Astrocyte (in vitro differentiated cells and primary cell): ENCODE measurements around the gene ZRANB1. TPM values are rescaled to one million over a fixed set of nuclear protein-coding genes. Genes with fewer than 3 reads are reported as not detected.

ENCODE experiments used
- DNase-seq: peaks from one replicate; pipeline ENCODE4 v3.0.0-alpha.2; 2010; ENCODE audit warnings: low read depth
- FAIRE-seq: peaks from 2 replicates; lab custom pipeline; 2011; peaks lifted over from hg19 to GRCh38; lab: Jason Lieb, UNC
- H2AFZ ChIP-seq: 2 replicates; pipeline ENCODE4 v1.6.0; 2012; ENCODE audit warnings: low read depth, low read length, inconsistent platforms
- H3K27ac ChIP-seq: 2 replicates; pipeline ENCODE4 v1.5.1; 2011; ENCODE audit warnings: low read depth, low read length, inconsistent platforms
- H3K27me3 ChIP-seq: 2 replicates; pipeline ENCODE4 v1.6.0; 2011; ENCODE audit warnings: low read length, inconsistent platforms; ENCODE audit not compliant: insufficient read depth
- H3K36me3 ChIP-seq: 2 replicates; pipeline ENCODE4 v1.5.1; 2011; ENCODE audit warnings: low read length, inconsistent platforms; ENCODE audit not compliant: insufficient read depth
- H3K4me1 ChIP-seq: 2 replicates; pipeline ENCODE4 v1.5.1; 2011; ENCODE audit warnings: low read length, inconsistent platforms; ENCODE audit not compliant: insufficient read depth
- H3K4me2 ChIP-seq: 2 replicates; pipeline ENCODE4 v1.6.0; 2012; ENCODE audit warnings: low read length, inconsistent platforms
- H3K4me3 ChIP-seq: 2 replicates; pipeline ENCODE4 v1.5.1; 2011; ENCODE audit warnings: low read depth, mild to moderate bottlenecking, low read length, inconsistent platforms; ENCODE audit not compliant: insufficient read depth
- H3K79me2 ChIP-seq: 2 replicates; pipeline ENCODE4 v1.6.0; 2012; ENCODE audit warnings: mild to moderate bottlenecking, low read length, inconsistent platforms; ENCODE audit not compliant: insufficient read depth
- H3K9ac ChIP-seq: 2 replicates; pipeline ENCODE4 v1.6.0; 2012; ENCODE audit warnings: mild to moderate bottlenecking, low read length, inconsistent platforms
- H3K9me3 ChIP-seq: 2 replicates; pipeline ENCODE4 v1.5.1; 2012; ENCODE audit warnings: low read depth, mild to moderate bottlenecking, low read length, inconsistent platforms; ENCODE audit not compliant: insufficient read depth
- H4K20me1 ChIP-seq: 2 replicates; pipeline ENCODE4 v1.6.0; 2012; ENCODE audit warnings: low read length, inconsistent platforms; ENCODE audit not compliant: insufficient read depth
- H3K27ac Mint-ChIP-seq: one replicate; pipeline ENCODE4 v1.8.0; 2021; ENCODE audit warnings: mild to moderate bottlenecking, mixed read lengths; ENCODE audit not compliant: unreplicated experiment
- H3K27me3 Mint-ChIP-seq: one replicate; pipeline ENCODE4 v1.8.0; 2021; ENCODE audit warnings: low read depth, mixed read lengths; ENCODE audit not compliant: unreplicated experiment
- H3K36me3 Mint-ChIP-seq: one replicate; pipeline ENCODE4 v1.8.0; 2021; ENCODE audit warnings: low read depth, mixed read lengths; ENCODE audit not compliant: unreplicated experiment
- H3K4me1 Mint-ChIP-seq: one replicate; pipeline ENCODE4 v1.8.0; 2021; ENCODE audit warnings: low read depth, mixed read lengths; ENCODE audit not compliant: unreplicated experiment
- H3K4me3 Mint-ChIP-seq: one replicate; pipeline ENCODE4 v1.8.0; 2021; ENCODE audit warnings: mild to moderate bottlenecking, moderate library complexity, mixed read lengths; ENCODE audit not compliant: unreplicated experiment
- H3K9me3 Mint-ChIP-seq: one replicate; pipeline ENCODE4 v1.8.0; 2021; ENCODE audit warnings: mild to moderate bottlenecking, mixed read lengths; ENCODE audit not compliant: unreplicated experiment
- EZH2 ChIP-seq: IDR thresholded peaks from 2 replicates; pipeline ENCODE4 v1.6.1; 2012; ENCODE audit warnings: mild to moderate bottlenecking, low read length, inconsistent platforms; ENCODE audit not compliant: insufficient read depth
- total RNA-seq: library from RNA; stranded (reverse); gene quantifications from 2 replicates; pipeline ENCODE4 v1.2.1, GENCODE V29; 2021
- TF ChIP-seq, protein P1 (sequence below): IDR thresholded peaks from 2 replicates; pipeline ENCODE4 v1.5.1; 2011; ENCODE audit warnings: low read depth, mild to moderate bottlenecking, inconsistent platforms, low read length, moderate library complexity; ENCODE audit not compliant: insufficient read depth

ZRANB1 gene
- total RNA-seq, 1 donor from 2014 or later, result 24.9 TPM

DNA sequence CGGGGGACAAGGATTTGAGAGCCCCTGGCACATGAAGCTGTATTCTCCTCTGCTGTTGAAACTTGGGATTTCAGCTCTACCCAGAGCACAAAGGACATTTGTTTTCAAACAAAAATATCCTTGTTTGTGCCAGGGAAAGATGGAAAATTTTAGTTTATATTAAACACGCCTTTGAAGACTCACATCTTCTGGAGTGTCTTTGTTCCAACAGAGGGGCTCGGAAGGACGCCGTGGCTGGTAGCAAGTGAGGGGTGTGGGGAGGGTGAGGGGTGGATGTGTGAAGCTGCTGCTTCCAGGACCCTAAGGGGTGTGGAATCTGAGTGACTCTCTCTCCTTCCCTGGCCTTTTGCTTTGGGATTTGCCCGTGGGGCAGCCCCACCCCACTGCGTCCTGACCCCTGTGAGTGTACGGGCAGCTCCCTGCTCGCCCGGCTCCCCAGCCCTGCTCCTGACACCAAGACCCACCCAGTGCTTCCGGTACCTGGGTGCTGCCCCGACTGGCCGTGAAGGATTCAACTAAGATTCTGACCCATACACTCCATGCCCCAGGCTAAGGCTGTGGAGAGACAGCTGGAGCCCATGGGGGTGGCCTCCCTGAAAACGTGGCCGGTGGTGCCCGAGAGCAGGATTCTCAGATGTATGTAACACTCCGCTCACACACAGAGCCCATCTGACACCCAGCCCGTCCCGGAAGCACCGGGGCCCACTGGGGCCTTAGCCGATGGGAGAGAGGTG is 59.6 kb downstream of the ZRANB1 start:
- Mint-ChIP-seq H3K27ac (no peak overlapping the region), H3K4me1 (peaks cover 8% of the 10 kb centered on the region), H3K9me3 (no peaks in the 10 kb centered on the region), H3K4me3 (no peak overlapping the region), H3K27me3 (no peaks in the 10 kb centered on the region), H3K36me3 (peaks cover 11% of the 10 kb centered on the region)
- Histone ChIP-seq H3K4me2 (peak overlapping the region; percentile 42), H3K4me1 (peaks cover 23% of the 10 kb centered on the region), H3K36me3 (peaks cover 4% of the 10 kb centered on the region), H3K9ac (peak overlapping the region; percentile 64), H2AFZ (no peak overlapping the region), H3K4me3 (no peak overlapping the region), H3K27ac (peak overlapping the region; percentile 41), H3K27me3 (no peaks in the 10 kb centered on the region), H3K79me2 (peaks cover 58% of the 10 kb centered on the region), H4K20me1 (peaks cover 93% of the 10 kb centered on the region), H3K9me3 (no peaks in the 10 kb centered on the region)
- DNase-seq, result no peak
- TF ChIP-seq, protein P1, sequence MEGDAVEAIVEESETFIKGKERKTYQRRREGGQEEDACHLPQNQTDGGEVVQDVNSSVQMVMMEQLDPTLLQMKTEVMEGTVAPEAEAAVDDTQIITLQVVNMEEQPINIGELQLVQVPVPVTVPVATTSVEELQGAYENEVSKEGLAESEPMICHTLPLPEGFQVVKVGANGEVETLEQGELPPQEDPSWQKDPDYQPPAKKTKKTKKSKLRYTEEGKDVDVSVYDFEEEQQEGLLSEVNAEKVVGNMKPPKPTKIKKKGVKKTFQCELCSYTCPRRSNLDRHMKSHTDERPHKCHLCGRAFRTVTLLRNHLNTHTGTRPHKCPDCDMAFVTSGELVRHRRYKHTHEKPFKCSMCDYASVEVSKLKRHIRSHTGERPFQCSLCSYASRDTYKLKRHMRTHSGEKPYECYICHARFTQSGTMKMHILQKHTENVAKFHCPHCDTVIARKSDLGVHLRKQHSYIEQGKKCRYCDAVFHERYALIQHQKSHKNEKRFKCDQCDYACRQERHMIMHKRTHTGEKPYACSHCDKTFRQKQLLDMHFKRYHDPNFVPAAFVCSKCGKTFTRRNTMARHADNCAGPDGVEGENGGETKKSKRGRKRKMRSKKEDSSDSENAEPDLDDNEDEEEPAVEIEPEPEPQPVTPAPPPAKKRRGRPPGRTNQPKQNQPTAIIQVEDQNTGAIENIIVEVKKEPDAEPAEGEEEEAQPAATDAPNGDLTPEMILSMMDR, result no peak
- no peak for TF ChIP-seq EZH2
- FAIRE-seq, result no peak

DNA sequence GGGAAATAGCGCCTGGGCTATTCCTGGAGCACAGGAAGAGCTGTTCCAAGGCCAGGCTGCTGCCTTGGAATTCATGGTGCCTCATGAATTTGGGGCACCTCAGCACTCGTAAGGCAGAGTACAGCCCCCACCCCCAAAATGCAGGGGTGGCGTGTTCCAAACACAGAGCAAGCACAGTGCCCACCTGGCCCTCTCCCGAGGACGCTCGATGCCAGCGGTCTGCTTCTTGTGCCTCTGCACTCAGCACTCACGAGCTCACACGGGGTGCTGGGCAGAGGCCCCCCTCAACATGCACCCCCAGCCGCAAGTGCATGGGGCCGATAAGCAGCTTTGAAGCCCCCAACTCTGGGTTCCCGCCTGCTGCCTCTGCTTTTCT is 60.1 kb downstream of the ZRANB1 start:
- peaks cover 9% of the 10 kb centered on the region for H3K4me1 Mint-ChIP-seq
- no peak overlapping the region for H3K27ac ChIP-seq
- no peak overlapping the region for H3K27ac Mint-ChIP-seq

More for the DNA sequence above, 60.1 kb downstream of the ZRANB1 start:
- Histone ChIP-seq H4K20me1 (peaks cover 96% of the 10 kb centered on the region), H3K79me2 (peaks cover 60% of the 10 kb centered on the region), H3K27me3 (no peaks in the 10 kb centered on the region), H3K9ac (no peak overlapping the region), H3K4me2 (no peak overlapping the region), H3K9me3 (no peaks in the 10 kb centered on the region), H3K36me3 (no peaks in the 10 kb centered on the region), H3K4me3 (no peak overlapping the region), H3K4me1 (peaks cover 24% of the 10 kb centered on the region), H2AFZ (no peak overlapping the region)
- no peaks in the 10 kb centered on the region for H3K9me3 Mint-ChIP-seq
- DNase-seq (no peak), FAIRE-seq (no peak)
- TF ChIP-seq EZH2, result no peak
- TF ChIP-seq, protein P1, result no peak
- H3K27me3 Mint-ChIP-seq, result no peaks in the 10 kb centered on the region
- H3K4me3 Mint-ChIP-seq, result no peak overlapping the region
- peaks cover 12% of the 10 kb centered on the region for H3K36me3 Mint-ChIP-seq
